GM18870 (cell line): ENCODE measurements around the gene KCNJ8.
"Not testable (repeated sequence)": the region's sequence is repeated elsewhere in the genome, so short reads cannot be mapped to it uniquely, and the experiment has no call there.

Source experiments
- ATAC-seq: cut with Tn5 transposase; IDR thresholded peaks from one replicate; pipeline ENCODE4 v1.9.1; 2021; ENCODE audit warnings: moderate library complexity; ENCODE audit not compliant: unreplicated experiment

Gene KCNJ8

GRCh38 chr12:21774358-21775132 is at the start of gene KCNJ8:
Gene KCNJ8 (minus strand): TSS chr12:21774706. CDS start chr12:21773616, 1,090 bp downstream.
- ATAC-seq: no peak

DNA sequence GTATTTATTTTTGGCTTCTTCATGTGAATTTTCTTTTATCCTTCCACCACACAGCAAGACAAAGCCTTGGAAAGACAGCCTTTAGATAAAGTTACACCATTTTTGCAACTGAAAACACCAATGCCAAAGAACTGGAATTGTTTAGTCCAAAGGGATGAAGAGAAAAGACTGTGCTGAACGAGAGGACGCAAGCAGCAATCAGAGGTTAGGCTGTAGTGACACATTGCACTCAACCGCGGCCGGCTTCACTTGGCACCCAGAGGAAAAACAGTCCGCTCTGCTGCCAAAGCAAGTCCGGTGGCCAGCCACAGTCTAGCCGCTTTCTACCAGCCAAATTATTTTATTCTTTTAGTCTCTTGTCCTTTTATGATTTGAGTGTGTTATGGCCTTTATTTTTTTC is 49.1 kb upstream of the KCNJ8 start:
- ATAC-seq: no peak

- no peak for ATAC-seq
Measured at GRCh38 chr12:21819678-21820077, 45.2 kb upstream of the KCNJ8 start.

GRCh38 chr12:21819236-21819635 is 44.7 kb upstream of the KCNJ8 start:
- no peak for ATAC-seq

DNA sequence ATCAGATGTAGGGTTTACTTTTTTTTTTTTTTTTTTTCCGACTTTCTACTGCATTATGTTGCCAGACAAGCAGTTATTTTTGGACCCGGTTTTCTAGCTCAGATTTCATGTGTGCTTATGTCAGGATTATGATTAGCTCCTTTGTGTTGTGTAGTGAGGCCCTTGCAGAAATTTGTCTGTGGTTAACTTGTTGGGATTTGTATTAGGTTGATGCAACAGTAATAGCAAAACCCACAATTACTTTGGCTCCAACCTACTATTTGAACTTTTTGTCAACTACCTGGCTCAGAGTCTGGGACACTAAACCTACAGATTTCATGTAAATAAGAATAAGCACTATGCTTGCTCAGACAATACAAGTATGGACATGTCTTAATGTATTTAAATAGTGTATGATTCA is 44.1 kb upstream of the KCNJ8 start:
- no peak for ATAC-seq

DNA sequence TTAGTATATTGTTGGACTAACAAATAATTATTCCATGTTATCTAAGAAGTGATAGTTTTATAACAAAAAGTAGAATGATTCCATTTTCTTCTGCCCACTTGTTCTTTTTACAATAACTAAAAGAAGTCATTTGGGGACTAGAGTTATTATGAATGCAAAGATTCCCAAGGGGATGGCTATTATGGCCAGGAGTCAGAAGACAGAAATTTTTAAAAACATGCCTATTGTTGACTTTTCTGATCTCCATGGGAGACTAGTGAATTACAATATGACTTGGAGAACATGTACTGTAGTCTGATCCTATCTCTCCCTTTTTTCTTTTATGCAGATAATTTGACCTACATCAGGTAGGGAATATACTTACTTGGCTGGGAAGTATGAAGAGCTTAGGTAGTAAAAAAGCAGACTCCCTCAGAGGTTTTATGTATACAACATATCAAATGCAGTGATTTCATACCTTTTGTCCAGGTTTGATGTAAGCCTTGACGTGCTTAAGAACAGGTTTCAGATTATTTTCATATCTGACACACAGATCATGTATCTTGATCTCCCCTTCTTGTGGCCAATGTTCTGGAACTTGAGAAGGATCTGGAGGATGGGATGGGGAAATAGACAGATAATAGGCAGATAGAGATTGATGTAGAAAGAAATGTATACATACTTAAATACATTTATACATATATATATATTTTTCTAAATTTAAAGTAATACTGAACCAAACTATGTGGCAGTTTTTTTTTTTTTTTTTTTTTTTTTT is 41.0 kb upstream of the KCNJ8 start:
- no peak for ATAC-seq

DNA sequence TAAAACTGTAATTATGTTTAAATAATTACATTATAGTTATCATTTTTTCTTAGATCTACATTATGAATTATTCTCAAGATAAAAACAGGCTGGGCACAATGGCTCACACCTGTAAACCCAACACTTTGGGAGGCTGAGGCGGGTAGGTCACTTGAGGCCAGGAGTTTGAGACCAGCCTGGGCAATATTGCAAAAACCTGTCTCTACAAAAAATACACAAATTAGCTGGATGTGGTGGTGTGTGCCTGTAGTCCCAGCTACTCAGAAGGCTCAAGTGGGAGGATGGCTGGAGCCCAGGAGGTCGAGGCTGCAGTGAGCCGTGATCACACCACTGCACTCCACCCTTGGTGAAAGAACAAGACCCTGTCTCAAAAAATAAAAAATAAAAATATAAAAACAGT is 40.3 kb upstream of the KCNJ8 start:
- ATAC-seq: no peak

GRCh38 chr12:21814327-21814726 is 39.8 kb upstream of the KCNJ8 start:
- ATAC-seq: no peak

- no peak for ATAC-seq
Measured at GRCh38 chr12:21813751-21814150, 39.2 kb upstream of the KCNJ8 start.

GRCh38 chr12:21813125-21813524 is 38.6 kb upstream of the KCNJ8 start:
- ATAC-seq: no peak

DNA sequence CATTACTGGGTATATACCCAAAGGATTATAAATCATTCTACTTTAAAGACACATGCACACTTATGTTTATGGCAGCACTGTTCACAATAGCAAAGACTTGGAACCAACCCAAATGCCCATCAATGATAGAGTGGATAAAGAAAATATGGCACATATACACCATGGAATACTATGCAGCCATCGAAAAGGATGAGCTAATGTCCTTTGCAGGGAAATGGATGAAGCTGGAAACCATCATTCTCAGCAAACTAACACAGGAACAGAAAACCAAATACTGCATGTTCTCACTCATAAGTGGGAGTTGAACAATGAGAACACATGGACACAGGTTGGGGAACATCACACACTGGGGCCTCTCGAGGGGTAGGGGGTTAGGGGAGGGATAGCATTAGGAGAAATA is 37.8 kb upstream of the KCNJ8 start:
- not testable (repeated sequence) for ATAC-seq

DNA sequence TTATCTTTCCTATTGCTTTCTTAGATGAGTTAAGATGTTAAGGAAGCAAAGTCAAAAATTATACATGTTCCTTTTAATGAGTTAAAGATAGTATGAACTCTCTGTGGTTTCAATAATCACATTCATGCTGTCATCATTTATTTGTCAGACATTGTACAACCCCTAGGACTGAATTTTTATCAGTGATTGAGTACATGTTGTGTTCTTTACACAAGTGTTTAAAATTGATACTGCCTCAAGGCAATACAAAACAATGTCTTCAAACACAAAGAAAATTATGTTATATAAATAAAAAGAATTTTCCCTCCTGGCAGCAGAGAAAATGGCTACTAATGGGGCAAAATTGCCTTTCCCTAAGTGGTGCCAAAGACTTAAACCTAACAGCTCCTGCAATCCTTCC is 34.6 kb upstream of the KCNJ8 start:
- no peak for ATAC-seq

DNA sequence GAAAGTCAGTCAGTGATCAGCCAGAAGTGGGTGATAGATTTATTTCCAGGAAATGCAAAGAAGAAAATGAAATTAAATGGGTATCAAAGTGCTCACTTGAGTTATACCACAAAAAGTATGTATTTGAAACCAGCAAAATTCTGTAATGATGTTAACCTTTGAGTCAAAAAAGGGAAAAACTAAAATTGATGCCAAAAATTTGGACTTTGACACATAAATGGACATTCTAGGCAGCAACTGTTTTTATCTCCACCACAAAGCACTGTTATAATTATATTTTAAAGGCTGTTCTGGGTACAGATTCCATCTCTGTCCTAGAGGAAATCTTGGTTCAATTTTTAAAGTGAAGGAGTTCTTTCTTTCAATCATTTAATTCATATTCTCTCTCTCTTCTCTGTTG is 31.7 kb upstream of the KCNJ8 start:
- no peak for ATAC-seq

DNA sequence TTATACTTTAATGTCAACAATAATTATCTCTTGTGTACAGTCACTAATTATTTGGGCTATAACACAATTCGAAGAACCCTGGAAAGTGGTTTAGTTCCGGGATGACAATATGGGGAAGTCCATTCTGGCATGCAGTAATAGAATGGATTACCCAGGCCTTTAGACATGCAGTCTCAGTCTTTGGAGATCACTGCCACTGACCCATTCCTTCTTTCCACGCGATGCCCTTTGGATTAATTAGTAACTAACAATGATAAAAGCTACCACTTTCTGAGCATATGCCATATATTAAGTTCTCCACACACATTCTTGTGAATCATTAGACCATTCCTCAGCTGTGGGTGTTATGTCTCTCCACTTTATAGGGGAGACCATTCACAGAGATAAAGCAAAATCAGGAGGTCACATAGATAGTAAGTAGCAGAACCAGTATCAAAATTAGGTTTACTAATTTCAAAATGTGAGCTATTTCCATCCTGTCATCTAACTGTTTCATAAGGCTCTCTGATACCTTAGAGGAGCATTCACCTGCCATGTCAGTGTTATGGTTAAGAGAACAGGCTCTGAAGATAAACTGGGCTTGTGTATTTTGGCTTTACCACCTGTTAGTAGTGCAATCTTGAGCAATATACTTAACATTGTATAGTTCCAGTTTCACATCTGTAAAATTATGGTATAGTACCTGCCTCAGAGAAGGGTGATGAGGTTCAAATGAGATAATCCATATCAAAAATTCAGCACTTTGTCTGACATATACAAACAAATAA is 27.2 kb upstream of the KCNJ8 start:
- ATAC-seq: no peak

DNA sequence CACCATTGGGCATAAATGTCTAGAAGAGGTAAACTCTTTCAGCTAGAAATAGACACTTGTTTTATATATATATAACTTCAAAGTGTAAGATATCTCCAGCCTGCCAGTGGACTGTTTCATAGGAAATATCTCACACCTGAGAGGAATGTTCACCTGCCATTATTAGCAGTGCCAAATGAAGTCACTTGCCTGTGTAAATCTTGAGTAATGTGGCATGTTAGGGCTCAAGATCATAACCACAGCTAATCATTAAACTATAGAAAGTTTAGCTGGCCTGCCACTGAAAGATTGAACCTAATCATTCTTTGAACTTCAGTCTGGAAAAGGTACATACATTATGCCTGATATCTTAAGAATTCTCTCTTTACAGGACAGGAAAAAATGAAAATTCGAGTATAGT is 25.5 kb upstream of the KCNJ8 start:
- ATAC-seq: no peak

DNA sequence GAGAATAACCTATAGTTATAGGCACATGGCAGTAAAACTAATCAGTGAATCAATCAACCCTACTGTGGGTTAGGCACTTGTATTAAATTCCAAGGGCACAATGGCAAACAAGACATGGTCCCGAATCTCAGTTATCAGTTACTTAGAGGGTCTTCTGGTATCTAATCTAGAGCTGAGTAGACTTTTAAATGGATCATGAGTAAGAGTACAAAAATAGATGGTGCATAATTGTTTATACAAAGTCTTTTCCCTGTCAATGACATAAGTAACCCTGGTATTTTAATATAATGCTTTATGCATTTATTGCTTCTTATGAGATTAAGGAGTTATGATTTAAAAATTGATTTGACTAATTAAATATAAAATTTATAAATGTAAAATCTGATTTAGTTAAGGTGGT is 23.0 kb upstream of the KCNJ8 start:
- no peak for ATAC-seq

DNA sequence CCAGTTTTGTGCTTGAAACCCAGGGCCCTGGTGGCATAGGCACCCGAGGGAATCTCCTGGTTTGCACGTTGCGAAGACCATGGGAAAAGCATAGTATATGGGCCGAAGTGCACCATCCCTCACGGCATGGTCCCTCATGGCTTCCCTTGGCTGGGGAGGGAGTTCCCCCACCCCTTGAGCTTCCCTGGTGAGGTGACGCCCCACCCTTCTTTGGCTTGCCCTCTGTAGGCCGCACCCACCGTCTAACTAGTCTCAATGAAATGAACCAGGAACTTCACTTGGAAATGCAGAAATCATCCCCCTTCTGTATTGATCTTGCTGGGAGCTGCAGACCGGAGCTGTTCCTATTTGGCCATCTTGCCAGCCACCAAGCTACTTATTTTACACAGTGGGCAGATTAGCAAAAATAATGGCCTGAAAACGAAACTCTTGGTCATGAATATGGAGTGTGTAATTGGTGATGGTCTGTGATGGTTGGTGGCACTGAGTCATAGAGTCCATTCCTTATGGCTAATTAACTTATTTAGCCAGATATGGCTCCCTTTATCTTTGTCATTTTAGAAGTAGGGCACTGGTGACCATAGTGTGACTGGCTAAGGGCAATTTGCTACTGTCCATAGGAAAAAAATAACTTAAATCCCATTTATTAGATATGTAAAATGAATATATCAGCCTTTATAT is 21.3 kb upstream of the KCNJ8 start:
- no peak for ATAC-seq

GRCh38 chr12:21794807-21795595 is 20.5 kb upstream of the KCNJ8 start:
- not testable (repeated sequence) for ATAC-seq

DNA sequence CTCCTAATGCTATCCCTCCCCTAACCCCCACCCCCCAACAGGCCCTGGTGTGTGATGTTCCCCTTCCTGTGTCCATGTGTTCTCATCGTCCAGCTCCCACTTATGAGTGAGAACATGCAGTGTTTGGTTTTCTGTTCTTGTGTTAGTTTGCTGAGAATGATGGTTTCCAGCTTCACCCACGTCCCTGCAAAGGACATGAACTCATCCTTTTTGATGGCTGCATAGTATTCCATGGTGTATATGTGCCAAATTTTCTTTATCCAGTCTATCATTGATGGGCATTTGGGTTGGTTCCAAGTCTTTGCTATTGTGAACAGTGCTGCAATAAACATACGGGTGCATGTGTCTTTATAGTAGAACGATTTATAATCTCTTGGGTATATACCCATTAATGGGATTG is 15.2 kb upstream of the KCNJ8 start:
- ATAC-seq: not testable (repeated sequence)
